Muscle layer of colon (tissue), 2 donors: ENCODE results near the gene SACS.

ENCODE experiments used
- H3K27ac ChIP-seq: one replicate; pipeline ENCODE4 v1.7.0; 2013; ENCODE audit warnings: low read depth, mild to moderate bottlenecking, low read length, moderate library complexity
- H3K27me3 ChIP-seq, 2 donors: one replicate each; pipeline ENCODE4 v1.7.0; 2013; ENCODE audit warnings: low read length in 2 of 2, mild to moderate bottlenecking in 2 of 2; ENCODE audit not compliant: insufficient read depth in 2 of 2, control insufficient read depth in 1 of 2
- H3K36me3 ChIP-seq: one replicate; pipeline ENCODE4 v1.7.0; 2013; ENCODE audit warnings: mild to moderate bottlenecking, low read length; ENCODE audit not compliant: insufficient read depth
- H3K4me1 ChIP-seq: one replicate; pipeline ENCODE4 v1.7.0; 2013; ENCODE audit warnings: mild to moderate bottlenecking, low read length; ENCODE audit not compliant: insufficient read depth
- H3K4me3 ChIP-seq, 2 donors: one replicate each; pipeline ENCODE4 v1.7.0; 2013; ENCODE audit warnings: low read length in 2 of 2, low read depth in 1 of 2, mild to moderate bottlenecking in 1 of 2, moderate library complexity in 1 of 2
- H3K9ac ChIP-seq: one replicate; pipeline ENCODE4 v1.7.0; 2013; ENCODE audit warnings: low read length
- H3K9me3 ChIP-seq: one replicate; pipeline ENCODE4 v1.7.0; 2013; ENCODE audit warnings: mild to moderate bottlenecking, low read length
- donor health status: abdominal sarcoma.
- donor health status: Adenocarcinoma of cecum.

The SACS gene

DNA sequence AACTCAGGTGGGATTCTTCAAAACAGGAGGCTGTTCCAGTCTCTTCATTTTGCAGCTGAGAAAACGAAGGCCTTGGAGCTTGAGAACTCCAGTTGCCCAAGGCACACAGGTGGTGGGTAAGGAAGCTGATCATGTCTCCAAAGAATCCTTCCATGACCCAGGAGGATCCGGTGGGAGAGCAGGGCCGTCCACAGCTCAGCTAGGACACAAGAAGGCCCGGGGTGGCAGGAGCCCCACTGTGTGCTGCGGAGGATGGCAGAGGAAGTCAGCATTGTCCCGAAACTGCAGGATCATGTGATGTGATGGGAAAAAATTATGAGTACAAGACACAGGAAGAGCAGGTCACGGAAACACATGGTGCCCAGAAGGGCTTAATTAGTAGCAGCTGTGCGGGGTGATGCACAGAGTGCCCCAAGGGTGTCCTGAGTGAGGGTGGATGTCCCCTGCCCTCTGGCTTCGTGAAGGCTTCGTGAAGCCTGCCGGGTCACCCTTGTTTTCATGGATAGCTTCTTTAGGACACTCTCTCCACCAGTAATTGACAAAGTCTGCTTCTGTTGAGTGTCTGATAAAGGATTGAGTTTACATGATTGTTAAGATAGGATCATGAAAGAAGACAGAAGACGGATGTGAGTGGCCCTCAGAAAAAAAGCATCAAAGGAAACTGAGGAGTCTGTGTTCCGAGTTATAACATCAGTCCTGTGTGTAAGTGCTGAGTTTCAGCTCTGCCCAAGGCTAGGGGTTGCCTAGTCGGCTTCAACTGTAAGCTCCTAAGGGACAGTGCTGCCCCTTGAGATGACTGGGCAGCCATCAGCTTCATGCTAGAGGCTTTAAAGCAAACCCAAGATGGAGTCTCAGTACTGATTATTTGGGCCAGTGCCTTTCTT is 33.8 kb upstream of the SACS start:
- no peak overlapping the region for H3K4me3 ChIP-seq
- H3K9me3 ChIP-seq, result no peaks in the 10 kb centered on the region
- no peak overlapping the region for H3K9ac ChIP-seq
- H3K4me1 ChIP-seq, result peaks cover 12% of the 10 kb centered on the region
- peak overlapping the region; percentile 69 for H3K27ac ChIP-seq
- H3K27me3 ChIP-seq, result no peaks in the 10 kb centered on the region
- no peaks in the 10 kb centered on the region for H3K36me3 ChIP-seq

GRCh38 chr13:23466144-23467002 is 32.9 kb upstream of the SACS start:
- H3K27ac ChIP-seq, result peak overlapping the region; percentile 69
- H3K27me3 ChIP-seq, result no peaks in the 10 kb centered on the region
- peak overlapping the region; percentile 33 for H3K9ac ChIP-seq
- no peaks in the 10 kb centered on the region for H3K9me3 ChIP-seq
- peak overlapping the region; percentile 42 to 57 for H3K4me3 ChIP-seq
- peaks cover 12% of the 10 kb centered on the region for H3K4me1 ChIP-seq
- H3K36me3 ChIP-seq, result no peaks in the 10 kb centered on the region

DNA sequence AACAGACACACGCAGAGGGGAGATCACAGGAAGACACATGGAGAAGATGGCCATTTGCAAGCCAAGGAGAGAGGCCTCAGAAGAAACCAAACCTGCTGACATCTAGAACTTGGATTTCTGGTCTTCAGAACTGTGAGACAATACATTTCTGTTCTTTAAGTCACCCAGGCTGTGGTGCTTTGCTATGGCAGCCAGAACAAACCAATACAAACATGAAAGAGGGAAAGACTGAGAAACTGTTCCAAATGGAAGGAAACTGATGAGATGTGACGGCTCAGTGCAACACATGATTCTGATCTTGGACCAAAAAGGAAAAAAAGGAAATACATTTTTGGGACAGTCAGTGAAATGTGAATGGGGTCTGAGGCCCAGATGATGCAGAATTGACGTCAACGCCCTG is 30.2 kb upstream of the SACS start:
- Histone ChIP-seq H3K27ac (no peak overlapping the region), H3K4me1 (peaks cover 12% of the 10 kb centered on the region), H3K9me3 (no peaks in the 10 kb centered on the region), H3K4me3 (no peak overlapping the region), H3K36me3 (no peaks in the 10 kb centered on the region), H3K9ac (no peak overlapping the region), H3K27me3 (no peaks in the 10 kb centered on the region)

- Histone ChIP-seq H3K27ac (no peak overlapping the region), H3K27me3 (no peaks in the 10 kb centered on the region), H3K4me1 (peaks cover 12% of the 10 kb centered on the region), H3K9me3 (no peaks in the 10 kb centered on the region), H3K4me3 (no peak overlapping the region), H3K9ac (no peak overlapping the region), H3K36me3 (no peaks in the 10 kb centered on the region)
These were observed 29.5 kb upstream of the SACS start for GRCh38 chr13:23462815-23463559.

DNA sequence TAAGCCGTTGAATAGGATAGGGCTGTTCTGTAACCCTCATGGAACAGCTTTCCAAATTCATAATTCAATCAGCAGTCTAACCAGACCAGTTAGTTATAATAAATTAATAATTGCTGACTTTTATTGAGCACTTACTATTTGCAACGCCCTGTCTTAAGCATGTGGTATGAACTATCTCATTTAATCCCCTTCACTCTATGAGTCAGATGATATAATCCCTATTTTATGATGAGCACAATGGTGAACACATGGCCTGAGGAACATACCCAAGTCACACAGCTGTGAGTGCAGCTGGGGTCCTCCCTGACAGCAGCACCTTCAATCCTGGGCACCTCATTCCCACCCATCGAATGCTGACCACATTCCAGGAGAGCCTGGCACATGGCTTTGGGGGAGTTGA is 28.0 kb upstream of the SACS start:
- H3K27ac ChIP-seq, result no peak overlapping the region
- H3K9me3 ChIP-seq, result no peaks in the 10 kb centered on the region
- H3K4me1 ChIP-seq, result peaks cover 6% of the 10 kb centered on the region
- H3K36me3 ChIP-seq, result no peaks in the 10 kb centered on the region
- H3K4me3 ChIP-seq, result no peak overlapping the region
- H3K9ac ChIP-seq, result no peak overlapping the region
- H3K27me3 ChIP-seq, result no peaks in the 10 kb centered on the region

DNA sequence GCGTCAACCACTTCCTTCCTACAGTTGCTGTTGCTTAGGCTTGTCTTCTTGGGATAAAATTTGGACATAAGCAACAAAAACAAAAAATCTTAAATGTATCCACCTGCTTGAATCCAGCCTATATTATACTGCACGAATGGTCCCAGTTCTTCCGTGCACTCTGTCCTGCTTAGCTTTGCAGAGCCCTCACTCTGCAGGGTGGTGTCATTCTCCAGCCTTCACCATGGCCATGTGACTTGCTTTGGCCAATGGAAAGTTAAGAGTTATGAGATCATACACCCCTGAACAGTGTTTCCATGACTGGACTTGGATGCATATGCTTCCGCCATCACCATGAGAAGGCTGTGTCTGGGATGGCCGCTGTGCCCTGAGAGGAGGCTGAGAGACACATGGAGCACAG is 27.4 kb upstream of the SACS start:
- Histone ChIP-seq H3K4me1 (peaks cover 6% of the 10 kb centered on the region), H3K9me3 (no peaks in the 10 kb centered on the region), H3K9ac (no peak overlapping the region), H3K4me3 (no peak overlapping the region), H3K36me3 (no peaks in the 10 kb centered on the region), H3K27ac (no peak overlapping the region), H3K27me3 (no peaks in the 10 kb centered on the region)

DNA sequence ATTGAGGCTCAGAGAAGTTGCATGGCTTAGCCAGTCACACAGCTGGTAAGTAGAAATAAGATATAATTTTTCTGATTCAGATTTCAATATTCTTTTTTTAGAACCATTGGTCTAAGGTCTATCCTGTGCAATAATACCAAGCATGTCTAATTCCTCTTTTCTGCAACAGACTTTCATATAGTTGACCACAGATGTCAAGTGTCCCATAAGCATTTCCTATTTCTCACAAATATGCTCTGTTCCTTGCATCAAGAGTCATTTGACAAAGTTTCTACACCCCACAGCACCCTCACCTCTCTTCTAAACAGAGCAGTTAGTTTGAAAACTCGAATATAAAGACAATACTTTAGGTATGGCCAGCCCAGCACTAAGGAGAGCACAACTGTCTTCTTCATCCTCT is 26.8 kb upstream of the SACS start:
- no peaks in the 10 kb centered on the region for H3K9me3 ChIP-seq
- H3K4me3 ChIP-seq, result no peak overlapping the region
- H3K9ac ChIP-seq, result no peak overlapping the region
- no peak overlapping the region for H3K27ac ChIP-seq
- H3K27me3 ChIP-seq, result no peaks in the 10 kb centered on the region
- no peaks in the 10 kb centered on the region for H3K36me3 ChIP-seq
- H3K4me1 ChIP-seq, result peaks cover 5% of the 10 kb centered on the region

GRCh38 chr13:23458989-23459388 is 25.5 kb upstream of the SACS start:
- no peaks in the 10 kb centered on the region for H3K27me3 ChIP-seq
- H3K27ac ChIP-seq, result no peak overlapping the region
- H3K9me3 ChIP-seq, result no peaks in the 10 kb centered on the region
- H3K4me3 ChIP-seq, result no peak overlapping the region
- peaks cover 5% of the 10 kb centered on the region for H3K4me1 ChIP-seq
- no peaks in the 10 kb centered on the region for H3K36me3 ChIP-seq
- no peak overlapping the region for H3K9ac ChIP-seq

GRCh38 chr13:23456437-23457210 is 23.1 kb upstream of the SACS start:
- Histone ChIP-seq H3K9me3 (no peaks in the 10 kb centered on the region), H3K4me3 (no peak overlapping the region), H3K27ac (no peak overlapping the region), H3K9ac (no peak overlapping the region), H3K4me1 (peaks cover 5% of the 10 kb centered on the region), H3K27me3 (no peaks in the 10 kb centered on the region), H3K36me3 (no peaks in the 10 kb centered on the region)

DNA sequence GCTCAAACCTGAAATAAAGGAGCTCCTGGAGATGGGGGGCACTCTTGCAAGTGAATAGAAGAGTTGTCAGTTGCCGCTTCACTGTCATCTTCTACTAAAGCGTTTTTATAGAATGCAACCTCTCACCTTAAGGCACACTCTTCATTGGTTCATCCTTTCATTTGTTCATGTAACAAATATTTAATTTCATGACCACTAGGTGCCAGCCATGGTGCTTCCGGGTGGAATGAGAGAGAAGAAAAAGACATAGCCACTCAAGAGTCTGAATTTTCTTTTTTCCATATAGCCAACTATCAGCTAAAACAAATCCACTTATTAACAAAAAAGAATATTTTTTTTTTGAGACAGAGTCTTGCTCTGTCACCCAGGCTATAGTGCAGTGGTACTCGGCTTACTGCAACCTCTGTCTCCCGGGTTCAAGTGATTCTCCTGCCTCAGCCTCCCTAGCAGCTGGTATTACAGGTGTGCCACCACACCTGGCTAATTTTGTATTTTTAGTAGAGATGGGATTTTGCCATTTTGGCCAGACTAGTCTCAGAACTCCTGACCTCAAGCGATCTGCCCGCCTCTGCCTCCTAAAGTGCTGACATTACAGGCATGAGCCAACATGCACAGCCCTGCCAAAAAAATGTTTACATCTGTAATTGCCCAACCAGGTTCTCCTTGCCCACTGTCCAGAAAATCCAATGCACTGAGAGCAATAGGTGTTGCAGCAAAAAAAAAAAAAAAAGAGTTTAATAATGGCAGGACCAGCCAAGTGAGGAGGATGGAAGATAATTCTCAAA is 22.1 kb upstream of the SACS start:
- Histone ChIP-seq H3K9ac (no peak overlapping the region), H3K27ac (no peak overlapping the region), H3K27me3 (no peaks in the 10 kb centered on the region), H3K4me1 (peaks cover 5% of the 10 kb centered on the region), H3K4me3 (no peak overlapping the region), H3K36me3 (no peaks in the 10 kb centered on the region), H3K9me3 (no peaks in the 10 kb centered on the region)
